Breast epithelium (tissue), 3 donors: ENCODE data around the gene ATP9B.

Source experiments
- POLR2AphosphoS5 ChIP-seq, 3 donors: sonication (generic); formaldehyde crosslinking; IDR thresholded peaks; one replicate each; pipeline ENCODE4 v1.6.1; 2017; ENCODE audit warnings: antibody characterized with exemption in 3 of 3
- TF ChIP-seq, protein P1 (sequence below), 3 donors: fragments of 450-650 bp; IDR thresholded peaks; one replicate each; pipeline ENCODE4 v1.5.1; 2016 to 2017; ENCODE audit warnings: antibody characterized with exemption in 3 of 3, mild to moderate bottlenecking in 3 of 3, moderate library complexity in 3 of 3

DNA sequence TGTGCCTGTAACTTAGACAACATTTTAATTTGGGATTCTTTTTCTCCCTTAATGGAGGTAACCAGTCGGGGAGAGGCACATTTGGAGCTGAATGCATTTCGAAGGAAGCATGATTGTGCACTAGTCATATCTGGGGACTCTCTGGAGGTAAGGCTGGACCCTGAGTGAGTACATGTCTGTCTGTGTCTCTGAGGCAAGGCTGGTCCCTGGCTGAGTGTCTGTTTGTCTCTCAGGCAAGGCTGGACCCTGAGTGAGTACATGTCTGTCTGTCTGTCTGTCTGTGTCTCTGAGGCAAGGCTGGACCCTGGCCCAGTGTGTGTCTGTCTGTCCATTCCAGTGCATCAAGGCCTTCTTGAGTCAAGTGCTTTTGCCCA lies 275.0 kb downstream of the ATP9B start:
- TF ChIP-seq, protein P1, sequence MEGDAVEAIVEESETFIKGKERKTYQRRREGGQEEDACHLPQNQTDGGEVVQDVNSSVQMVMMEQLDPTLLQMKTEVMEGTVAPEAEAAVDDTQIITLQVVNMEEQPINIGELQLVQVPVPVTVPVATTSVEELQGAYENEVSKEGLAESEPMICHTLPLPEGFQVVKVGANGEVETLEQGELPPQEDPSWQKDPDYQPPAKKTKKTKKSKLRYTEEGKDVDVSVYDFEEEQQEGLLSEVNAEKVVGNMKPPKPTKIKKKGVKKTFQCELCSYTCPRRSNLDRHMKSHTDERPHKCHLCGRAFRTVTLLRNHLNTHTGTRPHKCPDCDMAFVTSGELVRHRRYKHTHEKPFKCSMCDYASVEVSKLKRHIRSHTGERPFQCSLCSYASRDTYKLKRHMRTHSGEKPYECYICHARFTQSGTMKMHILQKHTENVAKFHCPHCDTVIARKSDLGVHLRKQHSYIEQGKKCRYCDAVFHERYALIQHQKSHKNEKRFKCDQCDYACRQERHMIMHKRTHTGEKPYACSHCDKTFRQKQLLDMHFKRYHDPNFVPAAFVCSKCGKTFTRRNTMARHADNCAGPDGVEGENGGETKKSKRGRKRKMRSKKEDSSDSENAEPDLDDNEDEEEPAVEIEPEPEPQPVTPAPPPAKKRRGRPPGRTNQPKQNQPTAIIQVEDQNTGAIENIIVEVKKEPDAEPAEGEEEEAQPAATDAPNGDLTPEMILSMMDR (IDR thresholded peaks at IDR 0.05), result no peak
- TF ChIP-seq POLR2AphosphoS5 (IDR thresholded peaks at IDR 0.05), result no peak
